Measurements from ENCODE around the gene EMID1. TPM values are rescaled to one million over a fixed set of nuclear protein-coding genes. Genes with fewer than 3 reads are reported as not detected.
"Not testable (repeated sequence)": the region's sequence is repeated elsewhere in the genome, so short reads cannot be mapped to it uniquely, and the experiment has no call there.

EMID1 gene
- total RNA-seq, 4 donors from 2014 or later = 0.33 to 1.8 TPM; not detected in 2

DNA sequence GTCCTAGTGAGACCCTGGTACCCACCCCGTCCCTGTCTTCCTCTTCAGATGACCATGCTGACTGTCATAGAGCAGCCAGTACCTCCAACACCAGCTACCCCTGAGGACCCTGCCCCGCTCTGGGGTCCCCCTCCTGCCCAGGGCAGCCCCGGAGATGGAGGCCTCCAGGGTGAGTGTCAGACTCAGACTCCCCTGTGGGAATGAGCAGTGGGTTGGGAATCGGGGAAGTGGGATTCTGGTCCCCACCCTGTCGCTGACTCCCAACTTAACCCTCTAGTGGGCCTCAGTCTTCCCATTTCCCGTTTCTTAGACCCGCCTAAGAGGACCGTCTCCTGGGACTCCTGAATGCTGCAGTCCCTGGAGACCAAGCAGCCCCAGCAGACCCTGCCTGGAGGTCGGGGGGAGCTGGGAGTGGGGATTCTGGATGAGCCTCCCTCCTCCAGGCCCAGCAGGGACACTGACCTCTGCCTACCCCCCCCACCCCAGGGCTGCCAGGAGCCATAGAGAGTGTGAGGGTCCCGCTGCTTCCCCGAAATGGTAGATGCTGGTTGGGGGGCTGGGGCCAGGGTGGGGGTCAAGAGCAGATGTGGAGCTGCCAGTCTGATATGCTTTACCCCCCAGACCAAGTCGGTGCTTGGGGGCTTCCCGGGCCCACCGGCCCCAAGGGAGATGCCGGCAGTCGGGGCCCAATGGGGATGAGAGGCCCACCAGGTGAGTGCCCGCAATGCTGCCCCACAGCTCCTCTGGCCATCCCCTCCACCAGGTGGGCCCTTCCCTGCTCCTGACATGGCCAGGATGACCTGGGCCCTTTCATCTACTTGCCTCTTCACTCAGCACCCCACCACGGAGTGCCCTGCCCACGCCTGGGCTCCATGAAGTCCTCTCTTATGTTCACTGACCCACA is 25.5 kb downstream of the EMID1 start:
- Histone ChIP-seq H3K4me1 (peaks cover 0 to 4% of the 10 kb centered on the region in 2 donors), H3K27me3 (no peaks in the 10 kb centered on the region), H3K27ac (no peak overlapping the region), H3K9me3 (no peaks in the 10 kb centered on the region), H3K4me3 (no peak overlapping the region), H3K36me3 (no peaks in the 10 kb centered on the region)
- in situ Hi-C loops (cut with MboI; ENCODE audit: low sequenced_read_pairs in 4 of 4) (no loop called here), intact Hi-C loops (cut with DNase I; ENCODE audit: low total_unique reads) (no loop called here)
- no peak for ATAC-seq
- DNase-seq = no peak
- TF ChIP-seq, protein P1, sequence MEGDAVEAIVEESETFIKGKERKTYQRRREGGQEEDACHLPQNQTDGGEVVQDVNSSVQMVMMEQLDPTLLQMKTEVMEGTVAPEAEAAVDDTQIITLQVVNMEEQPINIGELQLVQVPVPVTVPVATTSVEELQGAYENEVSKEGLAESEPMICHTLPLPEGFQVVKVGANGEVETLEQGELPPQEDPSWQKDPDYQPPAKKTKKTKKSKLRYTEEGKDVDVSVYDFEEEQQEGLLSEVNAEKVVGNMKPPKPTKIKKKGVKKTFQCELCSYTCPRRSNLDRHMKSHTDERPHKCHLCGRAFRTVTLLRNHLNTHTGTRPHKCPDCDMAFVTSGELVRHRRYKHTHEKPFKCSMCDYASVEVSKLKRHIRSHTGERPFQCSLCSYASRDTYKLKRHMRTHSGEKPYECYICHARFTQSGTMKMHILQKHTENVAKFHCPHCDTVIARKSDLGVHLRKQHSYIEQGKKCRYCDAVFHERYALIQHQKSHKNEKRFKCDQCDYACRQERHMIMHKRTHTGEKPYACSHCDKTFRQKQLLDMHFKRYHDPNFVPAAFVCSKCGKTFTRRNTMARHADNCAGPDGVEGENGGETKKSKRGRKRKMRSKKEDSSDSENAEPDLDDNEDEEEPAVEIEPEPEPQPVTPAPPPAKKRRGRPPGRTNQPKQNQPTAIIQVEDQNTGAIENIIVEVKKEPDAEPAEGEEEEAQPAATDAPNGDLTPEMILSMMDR (IDR thresholded peaks at IDR 0.05 in 4 of 5, conservative IDR thresholded peaks at IDR 0.05 in 1 of 5) = no peak
- no peak for TF ChIP-seq POLR2A (IDR thresholded peaks at IDR 0.05)

DNA sequence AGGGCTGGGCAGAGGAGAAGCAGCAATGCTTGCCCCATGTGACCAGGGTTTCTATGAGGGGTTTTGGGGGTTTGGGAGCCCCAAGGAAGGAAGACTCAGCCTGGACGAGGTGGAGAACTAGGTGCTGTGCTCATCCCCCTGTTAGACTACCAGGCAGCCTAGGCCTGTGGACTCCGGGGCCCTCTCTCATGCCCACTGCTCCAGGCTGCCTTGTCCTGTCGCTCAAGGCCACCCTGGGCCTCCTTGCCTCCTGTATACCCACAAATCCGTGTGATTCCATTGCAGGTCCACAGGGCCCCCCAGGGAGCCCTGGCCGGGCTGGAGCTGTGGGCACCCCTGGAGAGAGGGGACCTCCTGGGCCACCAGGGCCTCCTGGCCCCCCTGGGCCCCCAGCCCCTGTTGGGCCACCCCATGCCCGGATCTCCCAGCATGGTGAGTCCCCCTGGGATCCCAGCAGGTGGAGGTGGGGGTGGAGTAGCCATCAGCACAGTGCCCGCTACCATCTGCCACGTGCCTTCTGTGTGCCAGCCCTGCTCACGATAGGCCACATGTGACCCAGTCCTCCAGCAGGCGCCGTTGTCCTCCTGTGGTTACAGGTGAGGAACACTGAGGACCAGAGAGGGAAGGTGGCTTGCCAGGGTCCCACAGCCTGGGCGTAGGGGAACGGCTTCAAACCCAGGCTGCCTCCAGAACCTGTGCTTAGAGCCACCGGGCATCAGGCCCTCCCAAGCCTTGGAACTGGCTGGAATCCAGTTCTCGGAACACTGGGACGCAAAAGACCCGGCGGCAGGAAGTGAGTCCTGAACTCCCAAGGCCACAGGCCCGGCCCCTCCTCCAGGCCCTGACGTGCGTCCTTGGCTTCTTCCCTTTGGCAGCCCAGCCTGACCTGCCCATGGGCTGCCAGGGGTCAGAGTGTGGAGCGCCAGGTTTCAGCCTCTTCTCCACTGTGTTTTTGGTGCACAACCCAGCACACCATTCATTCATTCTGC is 26.6 kb downstream of the EMID1 start:
- no peaks in the 10 kb centered on the region for H3K27me3 ChIP-seq
- H3K36me3 ChIP-seq = no peaks in the 10 kb centered on the region
- in situ Hi-C loops (cut with MboI; ENCODE audit: low sequenced_read_pairs in 4 of 4) (no loop called here), intact Hi-C loops (cut with DNase I; ENCODE audit: low total_unique reads) (no loop called here)
- TF ChIP-seq, protein P1 (IDR thresholded peaks at IDR 0.05 in 4 of 5, conservative IDR thresholded peaks at IDR 0.05 in 1 of 5) = no peak
- no peak for TF ChIP-seq POLR2A (IDR thresholded peaks at IDR 0.05)
- no peak overlapping the region for H3K4me3 ChIP-seq
- ATAC-seq (peak in 1 of 2 donors; percentile 62), DNase-seq (no peak)
- no peak overlapping the region for H3K27ac ChIP-seq
- H3K4me1 ChIP-seq = peaks cover 0 to 4% of the 10 kb centered on the region in 2 donors
- no peaks in the 10 kb centered on the region for H3K9me3 ChIP-seq

DNA sequence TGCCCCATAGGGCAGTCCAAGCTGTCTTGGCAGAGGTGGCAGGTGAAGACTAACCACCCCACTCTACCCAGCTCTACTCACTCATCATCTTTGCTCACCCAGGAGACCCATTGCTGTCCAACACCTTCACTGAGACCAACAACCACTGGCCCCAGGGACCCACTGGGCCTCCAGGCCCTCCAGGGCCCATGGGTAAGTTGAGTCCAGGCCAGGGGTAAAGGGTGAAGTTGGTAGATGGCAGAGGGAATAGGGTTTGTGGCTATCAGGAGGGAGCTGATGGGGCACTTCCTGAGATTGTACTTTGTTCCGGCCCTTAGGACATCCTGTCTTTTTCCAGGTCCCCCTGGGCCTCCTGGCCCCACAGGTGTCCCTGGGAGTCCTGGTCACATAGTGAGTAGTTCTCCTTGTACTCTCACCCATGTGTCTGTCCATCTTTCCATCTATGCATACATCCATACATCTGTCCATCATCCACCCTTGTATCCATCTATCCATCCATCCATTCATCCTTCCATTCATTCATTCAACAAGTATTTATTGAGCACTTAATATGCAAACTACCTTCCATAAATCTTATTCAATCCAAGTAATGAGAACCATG is 27.7 kb downstream of the EMID1 start:
- no peak for DNase-seq
- Histone ChIP-seq H3K4me1 (peaks cover 0 to 4% of the 10 kb centered on the region in 2 donors), H3K27ac (no peak overlapping the region), H3K27me3 (no peaks in the 10 kb centered on the region), H3K9me3 (no peaks in the 10 kb centered on the region), H3K36me3 (no peaks in the 10 kb centered on the region), H3K4me3 (no peak overlapping the region)
- no peak for ATAC-seq
- TF ChIP-seq, protein P1 (IDR thresholded peaks at IDR 0.05 in 4 of 5, conservative IDR thresholded peaks at IDR 0.05 in 1 of 5) = no peak
- no peak for TF ChIP-seq POLR2A (IDR thresholded peaks at IDR 0.05)
- in situ Hi-C loops (cut with MboI; ENCODE audit: low sequenced_read_pairs in 4 of 4) (no loop called here), intact Hi-C loops (cut with DNase I; ENCODE audit: low total_unique reads) (no loop called here)

DNA sequence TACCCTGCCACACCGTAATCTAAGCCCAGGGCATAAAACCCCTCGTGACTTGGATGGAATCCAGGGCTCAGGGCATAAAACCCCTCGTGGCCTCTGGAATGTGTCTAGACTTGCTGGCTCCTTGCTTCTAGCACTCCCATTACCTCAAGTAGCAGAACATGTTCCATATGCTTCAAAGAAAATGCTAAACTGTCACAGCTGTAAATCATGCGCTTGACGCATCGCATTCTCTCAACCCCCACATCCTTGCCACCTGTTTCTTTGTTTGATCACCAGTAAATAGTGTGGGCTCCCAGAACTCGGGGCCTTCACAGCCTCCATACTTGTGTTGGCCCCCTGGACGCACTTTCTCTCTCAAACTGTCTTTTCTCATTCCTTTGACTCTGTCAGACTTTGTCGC is 34.8 kb downstream of the EMID1 start:
- DNase-seq, H3K4me1 ChIP-seq, H3K36me3 ChIP-seq, H3K27ac ChIP-seq, H3K4me3 ChIP-seq, H3K9me3 ChIP-seq, ATAC-seq, H3K27me3 ChIP-seq: not testable (repeated sequence)
- intact Hi-C loops (cut with DNase I; ENCODE audit: low total_unique reads) = loop anchor here (10.0 kb wide), 1 partner anchor 386 kb away; no protein-coding TSS in a partner anchor
- in situ Hi-C loops (cut with MboI; ENCODE audit: low sequenced_read_pairs in 4 of 4) = loop anchor here in 2 of 4 donors (10.0 kb wide), 1 partner anchor 386 kb away; no protein-coding TSS in a partner anchor
